HEK293 (cell line): ENCODE results near the gene CLIC3.
A peak's percentile ranks its signal among the peaks of the same experiment; 100 is the strongest.

Source experiments
- CTCF ChIA-PET: fragments of 350-600 bp; formaldehyde crosslinking; extraction: SDS; loops from one replicate; lab custom pipeline; 2021; ENCODE audit warnings: antibody characterized with exemption; lab: Yijun Ruan, JAX
- POLR2A ChIA-PET: fragments of 300-600 bp; formaldehyde crosslinking; extraction: SDS; loops from one replicate; lab custom pipeline; 2020; ENCODE audit warnings: antibody characterized with exemption, inconsistent platforms; lab: Yijun Ruan, JAX
- H3K27ac ChIP-seq: fragments of 200-500 bp; sonication (Bioruptor generic); 2 replicates; pipeline ENCODE4 v1.5.1; 2014; ENCODE audit warnings: low read depth, low read length, control low read depth, inconsistent platforms; ENCODE audit errors: extremely low read depth
- H3K36me3 ChIP-seq, 2 experiments: fragments of 200-500 bp in 1 of 2; sonication (Bioruptor generic) in 1 of 2; 1 replicate in 1 of 2; 2 replicates in 1 of 2; pipeline ENCODE4 v1.5.1; 2014 to 2017; ENCODE audit warnings: inconsistent platforms in 2 of 2, low read length in 2 of 2; ENCODE audit not compliant: control insufficient read depth in 2 of 2, insufficient read depth in 1 of 2
- H3K4me1 ChIP-seq: fragments of 200-500 bp; sonication (Bioruptor generic); 2 replicates; pipeline ENCODE4 v1.5.1; 2014; ENCODE audit warnings: mild to moderate bottlenecking, low read length, inconsistent platforms; ENCODE audit not compliant: control insufficient read depth, insufficient read depth
- H3K4me3 ChIP-seq: 2 replicates; pipeline ENCODE4 v1.5.1; 2011; ENCODE audit warnings: low read depth, mild to moderate bottlenecking, control low read depth, low read length, moderate library complexity
- H3K9me3 ChIP-seq: fragments of 200-500 bp; sonication (Bioruptor generic); 2 replicates; pipeline ENCODE4 v1.5.1; 2014; ENCODE audit warnings: low read depth, low read length, inconsistent platforms; ENCODE audit not compliant: control insufficient read depth, insufficient read depth
- EGR2 ChIP-seq: fragments of 450-650 bp; formaldehyde crosslinking; IDR thresholded peaks from 2 replicates; pipeline ENCODE4 v1.5.1; 2016; ENCODE audit warnings: low read depth, missing biosample characterization, missing genetic modification characterization
- HOXA7 ChIP-seq: sonication (generic); formaldehyde crosslinking; IDR thresholded peaks from 2 replicates; pipeline ENCODE4 v1.8.1; 2022; ENCODE audit warnings: missing genetic modification reagents, borderline replicate concordance
- KLF16 ChIP-seq: fragments of 450-650 bp; formaldehyde crosslinking; IDR thresholded peaks from 2 replicates; pipeline ENCODE4 v1.5.1; 2017; ENCODE audit warnings: missing biosample characterization, missing genetic modification characterization
- KLF7 ChIP-seq: fragments of 450-650 bp; formaldehyde crosslinking; IDR thresholded peaks from 2 replicates; pipeline ENCODE4 v1.5.1; 2016; ENCODE audit warnings: missing biosample characterization, missing genetic modification characterization, borderline replicate concordance
- KLF9 ChIP-seq: fragments of 450-650 bp; formaldehyde crosslinking; IDR thresholded peaks from 2 replicates; pipeline ENCODE4 v1.5.1; 2016; ENCODE audit warnings: missing biosample characterization, missing genetic modification characterization, low read depth
- WT1 ChIP-seq: fragments of 450-650 bp; formaldehyde crosslinking; IDR thresholded peaks from 2 replicates; pipeline ENCODE4 v1.5.1; 2016; ENCODE audit warnings: missing biosample characterization, missing genetic modification characterization
- ZBTB17 ChIP-seq: fragments of 450-650 bp; formaldehyde crosslinking; IDR thresholded peaks from 2 replicates; pipeline ENCODE4 v1.5.1; 2016; ENCODE audit warnings: missing biosample characterization, missing genetic modification characterization
- ZBTB21 ChIP-seq: fragments of 450-650 bp; formaldehyde crosslinking; IDR thresholded peaks from 2 replicates; pipeline ENCODE4 v1.5.1; 2017; ENCODE audit warnings: missing biosample characterization, missing genetic modification characterization
- ZBTB48 ChIP-seq: fragments of 450-650 bp; formaldehyde crosslinking; IDR thresholded peaks from 2 replicates; pipeline ENCODE4 v1.5.1; 2016; ENCODE audit warnings: missing biosample characterization, missing genetic modification characterization
- ZBTB7A ChIP-seq: fragments of 450-650 bp; formaldehyde crosslinking; IDR thresholded peaks from 2 replicates; pipeline ENCODE4 v1.5.1; 2016; ENCODE audit warnings: low read depth, missing biosample characterization, missing genetic modification characterization
- ZFP69B ChIP-seq: fragments of 450-650 bp; formaldehyde crosslinking; IDR thresholded peaks from 2 replicates; pipeline ENCODE4 v1.5.1; 2016; ENCODE audit warnings: missing biosample characterization, missing genetic modification characterization
- ZIC2 ChIP-seq: fragments of 450-650 bp; formaldehyde crosslinking; IDR thresholded peaks from 2 replicates; pipeline ENCODE4 v1.5.1; 2016; ENCODE audit warnings: missing biosample characterization, missing genetic modification characterization
- ZNF10 ChIP-seq: fragments of 450-650 bp; formaldehyde crosslinking; IDR thresholded peaks from 2 replicates; pipeline ENCODE4 v1.5.1; 2017; ENCODE audit warnings: missing biosample characterization, missing genetic modification characterization
- ZNF274 ChIP-seq, 2 experiments: fragments of 200-500 bp in 1 of 2; fragments of 450-650 bp in 1 of 2; sonication (Bioruptor generic) in 1 of 2; formaldehyde crosslinking in 1 of 2; IDR thresholded peaks; 2 replicates each; pipeline versions ENCODE4 v1.5.1 to v1.6.1; 2014 to 2016; ENCODE audit warnings: borderline replicate concordance in 1 of 2, inconsistent platforms in 1 of 2, low read length in 1 of 2, missing biosample characterization in 1 of 2, missing genetic modification characterization in 1 of 2
- ZNF292 ChIP-seq: fragments of 450-650 bp; formaldehyde crosslinking; IDR thresholded peaks from 2 replicates; pipeline ENCODE4 v1.5.1; 2016; ENCODE audit warnings: low read depth, missing biosample characterization, missing genetic modification characterization, borderline replicate concordance
- ZNF335 ChIP-seq: fragments of 450-650 bp; formaldehyde crosslinking; conservative IDR thresholded peaks from 2 replicates; pipeline ENCODE4 v1.5.1; 2016; ENCODE audit warnings: missing biosample characterization, missing genetic modification characterization
- ZNF366 ChIP-seq: fragments of 450-650 bp; formaldehyde crosslinking; conservative IDR thresholded peaks from 2 replicates; pipeline ENCODE4 v1.5.1; 2016; ENCODE audit warnings: missing biosample characterization, missing genetic modification characterization
- ZNF391 ChIP-seq: fragments of 450-650 bp; formaldehyde crosslinking; IDR thresholded peaks from 2 replicates; pipeline ENCODE4 v1.5.1; 2016; ENCODE audit warnings: low read depth, missing biosample characterization, missing genetic modification characterization, borderline replicate concordance
- ZNF394 ChIP-seq: fragments of 450-650 bp; formaldehyde crosslinking; IDR thresholded peaks from 2 replicates; pipeline ENCODE4 v1.5.1; 2016; ENCODE audit warnings: missing biosample characterization, missing genetic modification characterization, mild to moderate bottlenecking, moderate library complexity, borderline replicate concordance
- ZNF416 ChIP-seq: fragments of 450-650 bp; formaldehyde crosslinking; IDR thresholded peaks from 2 replicates; pipeline ENCODE4 v1.5.1; 2016; ENCODE audit warnings: missing biosample characterization, missing genetic modification characterization
- ZNF433 ChIP-seq: fragments of 450-650 bp; formaldehyde crosslinking; IDR thresholded peaks from 2 replicates; pipeline ENCODE4 v1.5.1; 2016; ENCODE audit warnings: missing biosample characterization, missing genetic modification characterization, low read depth
- ZNF624 ChIP-seq: fragments of 450-650 bp; formaldehyde crosslinking; IDR thresholded peaks from 2 replicates; pipeline ENCODE4 v1.5.1; 2017; ENCODE audit warnings: missing biosample characterization, missing genetic modification characterization
- ZNF76 ChIP-seq: fragments of 450-650 bp; formaldehyde crosslinking; IDR thresholded peaks from 2 replicates; pipeline ENCODE4; 2016; ENCODE audit warnings: low read depth, missing biosample characterization, missing genetic modification characterization, borderline replicate concordance
- TF ChIP-seq, protein P1 (sequence below): fragments of 450-650 bp; formaldehyde crosslinking; IDR thresholded peaks from 2 replicates; pipeline ENCODE4 v1.5.1; 2016; ENCODE audit warnings: missing biosample characterization, missing genetic modification characterization
- TF ChIP-seq, protein P2 (sequence below): fragments of 450-650 bp; formaldehyde crosslinking; IDR thresholded peaks from 2 replicates; pipeline ENCODE4 v1.5.1; 2016; ENCODE audit warnings: missing biosample characterization, missing genetic modification characterization
- TF ChIP-seq, protein P3 (sequence below): fragments of 450-650 bp; formaldehyde crosslinking; IDR thresholded peaks from 2 replicates; pipeline ENCODE4 v1.5.1; 2017; ENCODE audit warnings: missing biosample characterization, missing genetic modification characterization
- TF ChIP-seq, protein P4 (sequence below): sonication (generic); formaldehyde crosslinking; IDR thresholded peaks from 2 replicates; pipeline ENCODE4 v1.8.1; 2022; ENCODE audit warnings: mild to moderate bottlenecking, moderate library complexity, missing genetic modification reagents
- TF ChIP-seq, protein P5 (sequence below): fragments of 450-650 bp; formaldehyde crosslinking; IDR thresholded peaks from 2 replicates; pipeline ENCODE4 v1.5.1; 2016; ENCODE audit warnings: missing biosample characterization, missing genetic modification characterization

CLIC3 gene

DNA sequence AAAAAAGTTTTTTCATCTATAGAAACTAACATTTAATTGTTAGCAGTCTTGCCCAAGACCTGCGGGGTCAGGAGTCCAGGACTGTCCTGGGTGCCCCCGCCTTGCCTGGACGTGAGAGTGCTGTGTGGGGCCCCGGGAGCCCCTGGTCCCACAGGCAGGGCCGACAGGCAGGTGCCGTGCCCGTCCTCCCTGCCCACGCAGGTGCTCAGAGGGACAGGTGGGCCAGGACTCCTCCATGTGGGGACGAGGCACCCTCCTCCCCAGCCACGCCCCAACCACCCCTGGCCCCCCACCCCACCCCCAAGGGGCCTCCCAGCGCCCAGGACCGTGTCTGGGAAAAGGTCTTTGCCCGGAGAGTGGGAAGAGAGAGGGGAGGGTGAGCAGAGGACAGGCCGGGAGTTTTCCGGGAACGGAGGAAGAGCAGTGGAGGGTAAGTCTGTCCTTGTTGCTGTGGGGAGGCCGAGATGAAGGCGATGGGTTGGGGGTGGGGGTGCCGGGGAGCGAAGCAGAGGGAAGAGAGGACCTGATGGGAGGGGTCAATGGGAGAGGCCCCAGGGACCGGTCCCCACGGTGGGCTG lies 47.0 kb downstream of the CLIC3 start:
- Histone ChIP-seq H3K4me1 (no peaks in the 10 kb centered on the region; the same call in 1 of the 2 replicates), H3K36me3 (no peaks in the 10 kb centered on the region), H3K27ac (peak overlapping the region; percentile 76), H3K9me3 (no peaks in the 10 kb centered on the region), H3K4me3 (peak overlapping the region; percentile 55)
- ChIA-PET CTCF (interaction anchor here (0.6 to 5.7 kb wide), 9 partner anchors 11 to 156 kb away, joined by 3 to 119 read pairs (median 5); partner anchors contain the start of genes CLIC3 and FUT7), POLR2A (interaction anchor here (0.5 to 4.9 kb wide), 6 partner anchors 44 to 223 kb away, joined by 3 to 24 read pairs (median 3); partner anchors contain the start of genes ABCA2, CLIC3 and PAXX)
- TF ChIP-seq ZBTB48 (tag by site-specific recombination): peak; percentile 30; the same call in 1 of the 2 replicates
- no peak for TF ChIP-seq ZFP69B (tag by site-specific recombination)
- TF ChIP-seq, protein P1, sequence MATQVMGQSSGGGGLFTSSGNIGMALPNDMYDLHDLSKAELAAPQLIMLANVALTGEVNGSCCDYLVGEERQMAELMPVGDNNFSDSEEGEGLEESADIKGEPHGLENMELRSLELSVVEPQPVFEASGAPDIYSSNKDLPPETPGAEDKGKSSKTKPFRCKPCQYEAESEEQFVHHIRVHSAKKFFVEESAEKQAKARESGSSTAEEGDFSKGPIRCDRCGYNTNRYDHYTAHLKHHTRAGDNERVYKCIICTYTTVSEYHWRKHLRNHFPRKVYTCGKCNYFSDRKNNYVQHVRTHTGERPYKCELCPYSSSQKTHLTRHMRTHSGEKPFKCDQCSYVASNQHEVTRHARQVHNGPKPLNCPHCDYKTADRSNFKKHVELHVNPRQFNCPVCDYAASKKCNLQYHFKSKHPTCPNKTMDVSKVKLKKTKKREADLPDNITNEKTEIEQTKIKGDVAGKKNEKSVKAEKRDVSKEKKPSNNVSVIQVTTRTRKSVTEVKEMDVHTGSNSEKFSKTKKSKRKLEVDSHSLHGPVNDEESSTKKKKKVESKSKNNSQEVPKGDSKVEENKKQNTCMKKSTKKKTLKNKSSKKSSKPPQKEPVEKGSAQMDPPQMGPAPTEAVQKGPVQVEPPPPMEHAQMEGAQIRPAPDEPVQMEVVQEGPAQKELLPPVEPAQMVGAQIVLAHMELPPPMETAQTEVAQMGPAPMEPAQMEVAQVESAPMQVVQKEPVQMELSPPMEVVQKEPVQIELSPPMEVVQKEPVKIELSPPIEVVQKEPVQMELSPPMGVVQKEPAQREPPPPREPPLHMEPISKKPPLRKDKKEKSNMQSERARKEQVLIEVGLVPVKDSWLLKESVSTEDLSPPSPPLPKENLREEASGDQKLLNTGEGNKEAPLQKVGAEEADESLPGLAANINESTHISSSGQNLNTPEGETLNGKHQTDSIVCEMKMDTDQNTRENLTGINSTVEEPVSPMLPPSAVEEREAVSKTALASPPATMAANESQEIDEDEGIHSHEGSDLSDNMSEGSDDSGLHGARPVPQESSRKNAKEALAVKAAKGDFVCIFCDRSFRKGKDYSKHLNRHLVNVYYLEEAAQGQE (tag by site-specific recombination): peak; percentile 33; the same call in 1 of the 2 replicates
- TF ChIP-seq ZNF76 (tag by site-specific recombination): 0 out of 2 replicates have a peak, but pooled peaks have one; percentile 18
- TF ChIP-seq, protein P2, sequence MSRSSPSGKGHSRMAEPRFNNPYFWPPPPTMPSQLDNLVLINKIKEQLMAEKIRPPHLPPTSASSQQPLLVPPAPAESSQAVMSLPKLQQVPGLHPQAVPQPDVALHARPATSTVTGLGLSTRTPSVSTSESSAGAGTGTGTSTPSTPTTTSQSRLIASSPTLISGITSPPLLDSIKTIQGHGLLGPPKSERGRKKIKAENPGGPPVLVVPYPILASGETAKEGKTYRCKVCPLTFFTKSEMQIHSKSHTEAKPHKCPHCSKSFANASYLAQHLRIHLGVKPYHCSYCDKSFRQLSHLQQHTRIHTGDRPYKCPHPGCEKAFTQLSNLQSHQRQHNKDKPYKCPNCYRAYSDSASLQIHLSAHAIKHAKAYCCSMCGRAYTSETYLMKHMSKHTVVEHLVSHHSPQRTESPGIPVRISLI (tag by site-specific recombination): no peak
- TF ChIP-seq ZNF416: no peak
- 0 out of 2 replicates have a peak, but pooled peaks have one; percentile 49 for TF ChIP-seq KLF16 (tag by site-specific recombination)
- peak; percentile 70 for TF ChIP-seq ZNF366 (tag by site-specific recombination)
- no peak for TF ChIP-seq ZNF394 (tag by site-specific recombination)
- no peak for TF ChIP-seq ZNF274 (IDR thresholded peaks at IDR 0.05; ENCODE audit: low read length)
- TF ChIP-seq ZNF274 (tag by site-specific recombination; IDR thresholded peaks at IDR 0.05; ENCODE audit: borderline replicate concordance): no peak
- peak; percentile 51; the same call in 1 of the 2 replicates for TF ChIP-seq KLF7 (tag by site-specific recombination)
- TF ChIP-seq, protein P3, sequence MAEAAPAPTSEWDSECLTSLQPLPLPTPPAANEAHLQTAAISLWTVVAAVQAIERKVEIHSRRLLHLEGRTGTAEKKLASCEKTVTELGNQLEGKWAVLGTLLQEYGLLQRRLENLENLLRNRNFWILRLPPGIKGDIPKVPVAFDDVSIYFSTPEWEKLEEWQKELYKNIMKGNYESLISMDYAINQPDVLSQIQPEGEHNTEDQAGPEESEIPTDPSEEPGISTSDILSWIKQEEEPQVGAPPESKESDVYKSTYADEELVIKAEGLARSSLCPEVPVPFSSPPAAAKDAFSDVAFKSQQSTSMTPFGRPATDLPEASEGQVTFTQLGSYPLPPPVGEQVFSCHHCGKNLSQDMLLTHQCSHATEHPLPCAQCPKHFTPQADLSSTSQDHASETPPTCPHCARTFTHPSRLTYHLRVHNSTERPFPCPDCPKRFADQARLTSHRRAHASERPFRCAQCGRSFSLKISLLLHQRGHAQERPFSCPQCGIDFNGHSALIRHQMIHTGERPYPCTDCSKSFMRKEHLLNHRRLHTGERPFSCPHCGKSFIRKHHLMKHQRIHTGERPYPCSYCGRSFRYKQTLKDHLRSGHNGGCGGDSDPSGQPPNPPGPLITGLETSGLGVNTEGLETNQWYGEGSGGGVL (tag by site-specific recombination): peak; percentile 94
- no peak; the same call in 1 of the 2 replicates for TF ChIP-seq ZBTB17 (tag by site-specific recombination)
- TF ChIP-seq, protein P4, sequence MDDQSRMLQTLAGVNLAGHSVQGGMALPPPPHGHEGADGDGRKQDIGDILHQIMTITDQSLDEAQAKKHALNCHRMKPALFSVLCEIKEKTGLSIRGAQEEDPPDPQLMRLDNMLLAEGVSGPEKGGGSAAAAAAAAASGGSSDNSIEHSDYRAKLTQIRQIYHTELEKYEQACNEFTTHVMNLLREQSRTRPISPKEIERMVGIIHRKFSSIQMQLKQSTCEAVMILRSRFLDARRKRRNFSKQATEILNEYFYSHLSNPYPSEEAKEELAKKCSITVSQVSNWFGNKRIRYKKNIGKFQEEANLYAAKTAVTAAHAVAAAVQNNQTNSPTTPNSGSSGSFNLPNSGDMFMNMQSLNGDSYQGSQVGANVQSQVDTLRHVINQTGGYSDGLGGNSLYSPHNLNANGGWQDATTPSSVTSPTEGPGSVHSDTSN: no peak
- no peak; the same call in 1 of the 2 replicates for TF ChIP-seq WT1
- TF ChIP-seq ZNF391 (tag by site-specific recombination): no peak
- TF ChIP-seq ZBTB21 (tag by site-specific recombination): peak; percentile 26; the same call in 1 of the 2 replicates
- TF ChIP-seq HOXA7 (CRISPR knock-in tag): no peak
- no peak for TF ChIP-seq ZIC2 (tag by site-specific recombination)
- no peak for TF ChIP-seq KLF9 (tag by site-specific recombination)
- TF ChIP-seq ZNF433: no peak
- TF ChIP-seq ZNF335 (tag by site-specific recombination): peak; percentile 83
- TF ChIP-seq, protein P5, sequence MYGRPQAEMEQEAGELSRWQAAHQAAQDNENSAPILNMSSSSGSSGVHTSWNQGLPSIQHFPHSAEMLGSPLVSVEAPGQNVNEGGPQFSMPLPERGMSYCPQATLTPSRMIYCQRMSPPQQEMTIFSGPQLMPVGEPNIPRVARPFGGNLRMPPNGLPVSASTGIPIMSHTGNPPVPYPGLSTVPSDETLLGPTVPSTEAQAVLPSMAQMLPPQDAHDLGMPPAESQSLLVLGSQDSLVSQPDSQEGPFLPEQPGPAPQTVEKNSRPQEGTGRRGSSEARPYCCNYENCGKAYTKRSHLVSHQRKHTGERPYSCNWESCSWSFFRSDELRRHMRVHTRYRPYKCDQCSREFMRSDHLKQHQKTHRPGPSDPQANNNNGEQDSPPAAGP (tag by site-specific recombination): peak; percentile 38; the same call in 1 of the 2 replicates
- TF ChIP-seq EGR2: peak; percentile 43
- TF ChIP-seq ZNF292 (tag by site-specific recombination): no peak
- TF ChIP-seq ZNF624 (tag by site-specific recombination): no peak
- TF ChIP-seq ZBTB7A (tag by site-specific recombination): 0 out of 2 replicates have a peak, but pooled peaks have one; percentile 95
- no peak for TF ChIP-seq ZNF10 (tag by site-specific recombination)
